Kidney (tissue), 14 donors: Measurements from ENCODE around the gene EIF6. TPM values are rescaled to one million over a fixed set of nuclear protein-coding genes. Genes with fewer than 3 reads are reported as not detected.

Source experiments
- DNase-seq, 5 donors: peaks; one replicate each; pipeline ENCODE4 v3.0.0-alpha.2; 2013 to 2020
- FAIRE-seq: peaks from 2 replicates; lab custom pipeline; 2012; peaks lifted over from hg19 to GRCh38; lab: Jason Lieb, UNC
- H3K27ac ChIP-seq, 2 donors: one replicate each; pipeline ENCODE4 v1.7.0; 2013; ENCODE audit warnings: low read depth in 2 of 2, low read length in 2 of 2, inconsistent platforms in 1 of 2
- H3K27me3 ChIP-seq: one replicate; pipeline ENCODE4 v1.7.1; 2013; ENCODE audit warnings: low read length, inconsistent platforms; ENCODE audit not compliant: control insufficient read depth, insufficient read depth
- H3K36me3 ChIP-seq, 3 donors: one replicate each; pipeline versions ENCODE4 v1.7.0 to v1.7.1; 2013; ENCODE audit warnings: low read length in 3 of 3, control low read depth in 1 of 3, inconsistent platforms in 1 of 3; ENCODE audit not compliant: insufficient read depth in 3 of 3, control insufficient read depth in 2 of 3
- H3K4me1 ChIP-seq, 3 donors: one replicate each; pipeline versions ENCODE4 v1.7.0 to v1.7.1; 2013; ENCODE audit warnings: low read length in 3 of 3, inconsistent platforms in 1 of 3, low read depth in 1 of 3; ENCODE audit not compliant: control insufficient read depth in 2 of 3, insufficient read depth in 2 of 3
- H3K4me3 ChIP-seq, 3 donors: one replicate each; pipeline versions ENCODE4 v1.7.0 to v1.8.1; 2013; ENCODE audit warnings: low read length in 3 of 3, control low read depth in 1 of 3, inconsistent platforms in 1 of 3
- H3K9ac ChIP-seq, 3 donors: one replicate each; pipeline versions ENCODE4 v1.7.0 to v1.7.1; 2013; ENCODE audit warnings: low read length in 3 of 3, control low read depth in 1 of 3, inconsistent platforms in 1 of 3
- H3K9me3 ChIP-seq, 3 donors: one replicate each; pipeline versions ENCODE4 v1.7.0 to v1.7.1; 2013; ENCODE audit warnings: low read length in 3 of 3, control low read depth in 1 of 3, inconsistent platforms in 1 of 3; ENCODE audit not compliant: control insufficient read depth in 2 of 3, insufficient read depth in 1 of 3
- CTCF ChIP-seq: IDR thresholded peaks from 3 replicates; pipeline ENCODE4 v1.5.1; 2012; ENCODE audit warnings: mild to moderate bottlenecking, moderate library complexity, borderline replicate concordance; ENCODE audit not compliant: insufficient read depth; ENCODE audit errors: extremely low read depth
- intact Hi-C: fragments of 100-400 bp; cut with DNase I; formaldehyde crosslinking; loops from one replicate; pipeline ENCODE4 v1.11.1; 2022
- polyA plus RNA-seq: library from polyadenylated mRNA; stranded (reverse); fragments of 350-450 nt; fragmentation: Illumina TruSeq; extraction: RNeasy Lipid Tissue Mini Kit (QIAGEN cat#74804); gene quantifications from one replicate; pipeline ENCODE4 v1.2.3, GENCODE V29; 2014; ENCODE audit warnings: low read depth, low replicate concordance; ENCODE audit not compliant: insufficient read depth
- total RNA-seq: library from RNA; stranded (reverse); fragmentation: NEBNext Ultra II Directional; extraction: Animal tissue kit (Norgen Biotek cat#: 25700); gene quantifications from one replicate; pipeline ENCODE4 v1.2.1, GENCODE V29; 2021
- donor health status: control.
- donor health status: control.
- donor health status: control.
- donor health status: control.
- donor health status: control.
- donor health status: DM: yes; HTN: yes; CAD: no.
- donor health status: Normal renal cell carcinoma (clear cell type).

The EIF6 gene
- total and polyA plus RNA-seq, 2 donors from 2014 or later: 114 to 254 TPM

DNA sequence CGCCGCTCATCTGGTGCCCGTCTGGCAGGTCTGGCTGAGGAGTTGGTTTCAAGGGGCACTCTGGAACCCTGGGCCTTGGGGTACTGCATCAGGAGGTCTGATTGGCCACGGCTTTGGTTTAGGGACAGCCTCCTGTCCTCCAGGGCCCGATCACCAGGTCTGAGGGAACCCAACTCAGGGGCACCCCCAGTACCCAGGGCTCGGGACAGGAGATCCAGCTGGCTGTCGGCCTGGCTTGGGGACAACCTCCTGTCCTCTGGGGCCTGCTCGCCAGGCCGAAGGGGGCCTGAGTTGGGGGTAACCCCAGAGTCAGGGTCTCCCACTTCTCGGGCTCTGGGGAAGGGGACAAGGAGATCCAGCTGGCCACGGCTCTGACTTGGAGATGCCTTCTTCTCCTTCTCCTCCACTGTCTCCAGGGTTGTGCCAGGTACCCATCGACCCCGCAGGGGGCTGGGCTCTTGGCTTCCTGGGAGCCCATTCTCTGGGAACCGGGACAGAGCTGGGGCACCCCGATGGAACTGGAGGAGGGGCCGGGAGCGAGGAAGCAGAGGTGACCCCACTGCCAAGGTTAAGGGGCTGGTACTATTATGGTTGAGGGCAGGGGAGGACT is 2.4 kb upstream of the EIF6 start:
- Histone ChIP-seq H3K9ac (peak overlapping the region in 1 of 3 donors; percentile 19), H3K27me3 (no peaks in the 10 kb centered on the region), H3K4me3 (no peak overlapping the region), H3K4me1 (peaks cover 0 to 24% (median 24%) of the 10 kb centered on the region in 3 donors), H3K36me3 (peaks cover 0 to 3% (median 0%) of the 10 kb centered on the region in 3 donors), H3K27ac (peak overlapping the region; percentile 60 to 70), H3K9me3 (no peaks in the 10 kb centered on the region)
- DNase-seq (peak in 1 of 5 donors; percentile 42), FAIRE-seq (no peak)
- intact Hi-C loops: no loop called here
- TF ChIP-seq CTCF: no peak

DNA sequence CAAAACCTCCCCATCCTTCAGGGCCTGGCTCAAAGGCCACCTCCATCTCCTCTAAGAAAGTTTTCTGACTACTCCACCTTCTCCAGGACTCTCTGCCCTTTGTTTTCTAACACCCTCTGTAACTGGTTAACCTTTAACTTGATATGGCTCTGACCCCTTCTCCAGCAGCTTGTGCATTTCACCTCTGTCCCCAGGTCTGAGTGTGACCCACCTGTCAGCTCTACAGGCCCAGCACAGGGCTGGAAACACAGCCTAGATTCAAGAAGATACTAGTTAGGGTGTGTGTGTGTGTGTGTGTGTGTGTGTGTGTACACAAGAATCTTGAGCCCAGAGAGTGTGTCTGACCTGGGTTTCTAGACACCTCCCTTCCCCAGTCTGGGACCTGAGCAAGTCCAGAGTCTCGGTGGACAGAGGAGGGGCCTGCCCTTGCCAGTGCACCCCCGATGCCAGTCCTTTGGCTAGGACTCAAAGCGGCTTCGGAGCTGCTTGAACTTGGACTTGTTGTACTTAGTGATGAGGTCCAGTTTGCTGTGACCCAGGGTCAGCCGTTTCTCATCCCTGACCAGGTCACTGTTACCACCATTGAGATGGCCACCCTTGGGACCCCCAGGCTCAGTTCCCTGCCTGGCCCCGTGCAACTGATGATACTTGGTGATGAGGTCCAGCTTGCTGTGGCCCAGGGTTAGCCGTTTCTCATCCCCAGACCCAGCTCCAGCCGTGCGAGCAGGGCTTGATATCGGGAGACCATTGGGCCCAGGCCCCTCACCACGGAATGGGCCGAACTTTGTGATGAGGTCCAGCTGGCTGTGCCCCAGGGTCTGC is 1.7 kb upstream of the EIF6 start:
- H3K9me3 ChIP-seq: no peaks in the 10 kb centered on the region
- no peak for TF ChIP-seq CTCF
- peak in 2 of 5 donors; percentile 25 to 40 for DNase-seq
- H3K4me3 ChIP-seq: peak overlapping the region in 1 of 3 donors; percentile 91
- no peak for FAIRE-seq
- peak overlapping the region in 1 of 3 donors; percentile 19 for H3K9ac ChIP-seq
- H3K4me1 ChIP-seq: peaks cover 0 to 24% (median 24%) of the 10 kb centered on the region in 3 donors
- intact Hi-C loops: no loop called here
- H3K27ac ChIP-seq: peak overlapping the region; percentile 70 to 87
- H3K27me3 ChIP-seq: no peaks in the 10 kb centered on the region
- H3K36me3 ChIP-seq: peaks cover 0 to 3% (median 0%) of the 10 kb centered on the region in 3 donors

DNA sequence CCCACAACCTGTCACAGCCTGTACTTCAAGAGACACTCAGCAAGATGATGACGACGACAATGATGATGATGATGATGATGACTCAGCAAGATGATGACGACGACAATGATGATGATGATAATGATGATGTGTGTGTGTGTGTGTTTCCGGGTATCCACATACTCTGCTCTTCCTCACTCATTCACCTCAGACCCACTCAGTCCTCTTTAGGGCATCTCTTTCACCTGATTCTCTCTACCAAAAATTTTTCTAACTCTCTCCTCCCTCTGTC is 1.2 kb upstream of the EIF6 start:
- no peak for DNase-seq
- intact Hi-C loops: no loop called here
- no peak for TF ChIP-seq CTCF
- H3K27ac ChIP-seq: peak overlapping the region in 1 of 2 donors; percentile 87
- peaks cover 0 to 4% (median 2%) of the 10 kb centered on the region in 3 donors for H3K36me3 ChIP-seq
- no peak overlapping the region for H3K9ac ChIP-seq
- peak overlapping the region in 1 of 3 donors; percentile 91 for H3K4me3 ChIP-seq
- no peaks in the 10 kb centered on the region for H3K27me3 ChIP-seq
- H3K4me1 ChIP-seq: peaks cover 0 to 24% (median 24%) of the 10 kb centered on the region in 3 donors
- no peaks in the 10 kb centered on the region for H3K9me3 ChIP-seq
- no peak for FAIRE-seq
